Measurements from ENCODE around the gene LIAS.
"Not testable (repeated sequence)": the region's sequence is repeated elsewhere in the genome, so short reads cannot be mapped to it uniquely, and the experiment has no call there.

LIAS gene

GRCh38 chr4:39452860-39453587, 5.8 kb upstream of the LIAS start:
- in situ Hi-C loops (cut with MboI; ENCODE audit: low sequenced_read_pairs), result no loop called here

- in situ Hi-C loops (cut with MboI; ENCODE audit: low sequenced_read_pairs), result no loop called here
These were observed 5.1 kb upstream of the LIAS start for GRCh38 chr4:39453738-39454137.

- in situ Hi-C loops (cut with MboI; ENCODE audit: low sequenced_read_pairs), result no loop called here
These were observed 3.4 kb upstream of the LIAS start for GRCh38 chr4:39455486-39455885.

GRCh38 chr4:39456946-39457763, 1.7 kb upstream of the LIAS start:
- in situ Hi-C loops (cut with MboI; ENCODE audit: low sequenced_read_pairs), result no loop called here

- in situ Hi-C loops (cut with MboI; ENCODE audit: low sequenced_read_pairs), result not testable (repeated sequence)
These were observed 723 bp upstream of the LIAS start for GRCh38 chr4:39458161-39458504.

GRCh38 chr4:39464886-39465501, 6.1 kb downstream of the LIAS start:
- in situ Hi-C loops (cut with MboI; ENCODE audit: low sequenced_read_pairs), result no loop called here

- in situ Hi-C loops (cut with MboI; ENCODE audit: low sequenced_read_pairs), result no loop called here
These were observed 7.9 kb downstream of the LIAS start for GRCh38 chr4:39466747-39467146.

- in situ Hi-C loops (cut with MboI; ENCODE audit: low sequenced_read_pairs), result no loop called here
These were observed 8.6 kb downstream of the LIAS start for GRCh38 chr4:39467464-39467863.

GRCh38 chr4:39469429-39470077, 10.7 kb downstream of the LIAS start:
- in situ Hi-C loops (cut with MboI; ENCODE audit: low sequenced_read_pairs), result no loop called here

- in situ Hi-C loops (cut with MboI; ENCODE audit: low sequenced_read_pairs), result no loop called here
These were observed 11.5 kb downstream of the LIAS start for GRCh38 chr4:39470402-39470801.

- in situ Hi-C loops (cut with MboI; ENCODE audit: low sequenced_read_pairs), result no loop called here
These were observed 13.5 kb downstream of the LIAS start for GRCh38 chr4:39472396-39472795.

- in situ Hi-C loops (cut with MboI; ENCODE audit: low sequenced_read_pairs), result no loop called here
These were observed 17.5 kb downstream of the LIAS start for GRCh38 chr4:39476187-39476895.

- in situ Hi-C loops (cut with MboI; ENCODE audit: low sequenced_read_pairs), result no loop called here
These were observed 21.4 kb downstream of the LIAS start for GRCh38 chr4:39480251-39480650.

GRCh38 chr4:39480902-39481695, 22.2 kb downstream of the LIAS start:
- in situ Hi-C loops (cut with MboI; ENCODE audit: low sequenced_read_pairs), result no loop called here

GRCh38 chr4:39484582-39485272, 25.9 kb downstream of the LIAS start:
- in situ Hi-C loops (cut with MboI; ENCODE audit: low sequenced_read_pairs), result no loop called here

- in situ Hi-C loops (cut with MboI; ENCODE audit: low sequenced_read_pairs), result no loop called here
These were observed 27.5 kb downstream of the LIAS start for GRCh38 chr4:39486221-39486804.

GRCh38 chr4:39490322-39490721, 31.5 kb downstream of the LIAS start:
- in situ Hi-C loops (cut with MboI; ENCODE audit: low sequenced_read_pairs), result no loop called here

- in situ Hi-C loops (cut with MboI; ENCODE audit: low sequenced_read_pairs), result no loop called here
These were observed 35.5 kb downstream of the LIAS start for GRCh38 chr4:39494354-39494753.
